OCI-LY7 (cell line): Measurements from ENCODE around the gene SLC25A6. TPM values are rescaled to one million over a fixed set of nuclear protein-coding genes. Genes with fewer than 3 reads are reported as not detected.
"Not testable (repeated sequence)": the region's sequence is repeated elsewhere in the genome, so short reads cannot be mapped to it uniquely, and the experiment has no call there.

Experiments
- BruUV-seq: library from RNA; stranded (reverse); fragments of 400-500 nt; replicated peaks from 2 replicates; lab custom pipeline; 2021; lab: Mats Ljungman, UMichigan
- CTCF ChIA-PET: fragments of 300-600 bp; sonication (Branson Sonifier 250); formaldehyde crosslinking; loops from one replicate; lab custom pipeline; 2022; ENCODE audit warnings: antibody characterized with exemption; ENCODE audit not compliant: unreplicated experiment; lab: Charles Lee
- POLR2A ChIA-PET: fragments of 300-600 bp; sonication (Branson Sonifier 250); formaldehyde crosslinking; loops from one replicate; lab custom pipeline; 2022; ENCODE audit warnings: antibody characterized with exemption; lab: Charles Lee
- DNase-seq: peaks from one replicate; pipeline ENCODE4 v3.0.0-alpha.2; 2015; ENCODE audit warnings: low spot score
- H2AFZ ChIP-seq: fragments of 200-600 bp; sonication (generic), shearing (Covaris generic); 2 replicates; pipeline ENCODE4 v1.6.1; 2014; ENCODE audit warnings: mild to moderate bottlenecking, antibody characterized with exemption, low read length, moderate library complexity
- H3K27ac ChIP-seq: fragments of 200-600 bp; sonication (generic); 2 replicates; pipeline ENCODE4 v1.5.1; 2014; ENCODE audit warnings: mixed run types, low read depth, mild to moderate bottlenecking, moderate library complexity, low read length, inconsistent platforms; ENCODE audit not compliant: poor library complexity, severe bottlenecking
- H3K36me3 ChIP-seq: fragments of 200-600 bp; sonication (generic); 2 replicates; pipeline ENCODE4 v1.6.1; 2014; ENCODE audit warnings: mild to moderate bottlenecking, antibody characterized with exemption, low read length, moderate library complexity, mixed read lengths; ENCODE audit not compliant: insufficient read depth
- H3K4me1 ChIP-seq: fragments of 200-600 bp; sonication (generic); 2 replicates; pipeline ENCODE4 v1.5.1; 2014; ENCODE audit warnings: mild to moderate bottlenecking, low read length; ENCODE audit not compliant: insufficient read depth, poor library complexity, severe bottlenecking
- H3K4me2 ChIP-seq: fragments of 200-600 bp; sonication (generic); 2 replicates; pipeline ENCODE4 v1.6.1; 2014; ENCODE audit warnings: mild to moderate bottlenecking, low read length
- H3K4me3 ChIP-seq: fragments of 200-600 bp; sonication (generic); 2 replicates; pipeline ENCODE4 v1.5.1; 2014; ENCODE audit warnings: mild to moderate bottlenecking, low read depth, low read length; ENCODE audit not compliant: poor library complexity, severe bottlenecking
- H3K79me2 ChIP-seq: fragments of 200-600 bp; sonication (generic); 2 replicates; pipeline ENCODE4 v1.6.1; 2016; ENCODE audit warnings: low read depth, mild to moderate bottlenecking, low read length, moderate library complexity, mixed read lengths; ENCODE audit not compliant: insufficient read depth
- H3K9me2 ChIP-seq: fragments of 200-600 bp; sonication (generic); 2 replicates; pipeline ENCODE4 v1.6.1; 2016; ENCODE audit warnings: mild to moderate bottlenecking, low read length, mixed read lengths; ENCODE audit not compliant: insufficient read depth
- H3K9me3 ChIP-seq: fragments of 200-600 bp; sonication (generic); 2 replicates; pipeline ENCODE4 v1.6.1; 2014; ENCODE audit warnings: mild to moderate bottlenecking, mixed run types, low read length, mixed read lengths
- H4K20me1 ChIP-seq: fragments of 200-600 bp; sonication (generic); 2 replicates; pipeline ENCODE4 v1.6.1; 2014; ENCODE audit warnings: mild to moderate bottlenecking, antibody characterized with exemption, low read length, moderate library complexity, mixed read lengths; ENCODE audit not compliant: insufficient read depth
- CTCF ChIP-seq: fragments of 200-600 bp; sonication (generic); conservative IDR thresholded peaks from 2 replicates; pipeline ENCODE4 v1.5.1; 2014; ENCODE audit warnings: mild to moderate bottlenecking, antibody characterized with exemption, low read length, moderate library complexity, mixed read lengths
- EZH2phosphoT487 ChIP-seq: fragments of 200-600 bp; sonication (generic); IDR thresholded peaks from 2 replicates; pipeline ENCODE4 v1.6.1; 2018; ENCODE audit warnings: low read depth, borderline replicate concordance, mild to moderate bottlenecking, mixed run types, antibody characterized with exemption, low read length, moderate library complexity, mixed read lengths
- intact Hi-C: fragments of 100-400 bp; cut with micrococcal nuclease; formaldehyde crosslinking; loops from one replicate; pipeline ENCODE4 v1.10.0; 2022; ENCODE audit not compliant: unreplicated experiment
- total RNA-seq, 2 experiments: library from RNA; depleted of rRNA in 1 of 2; stranded (reverse); fragments of >200 nt in 1 of 2; shearing (Covaris generic) in 1 of 2; gene quantifications; 2 replicates each; pipeline ENCODE4 v1.2.3, GENCODE V29; 2014 to 2022

SLC25A6 gene
- total RNA-seq, 2 experiments from 2014 or later: 196 to 444 TPM

GRCh38 chrX:1407035-1407434 lies 15.1 kb upstream of the SLC25A6 start:
- no peak overlapping the region for H3K4me3 ChIP-seq
- no peak for TF ChIP-seq CTCF
- TF ChIP-seq EZH2phosphoT487: no peak
- BruUV-seq: no TSS peak
- no peaks in the 10 kb centered on the region for H3K9me2 ChIP-seq
- DNase-seq: no peak
- H2AFZ ChIP-seq: no peak overlapping the region
- no peaks in the 10 kb centered on the region for H4K20me1 ChIP-seq
- H3K4me2 ChIP-seq: no peak overlapping the region
- H3K9me3 ChIP-seq: no peaks in the 10 kb centered on the region
- POLR2A ChIA-PET: no interaction called here
- H3K27ac ChIP-seq: no peak overlapping the region
- CTCF ChIA-PET: no interaction called here
- H3K4me1 ChIP-seq: no peaks in the 10 kb centered on the region
- H3K36me3 ChIP-seq: peaks cover 72% of the 10 kb centered on the region
- intact Hi-C loops: no loop called here
- H3K79me2 ChIP-seq: no peaks in the 10 kb centered on the region

- H4K20me1 ChIP-seq, H3K27ac ChIP-seq, H3K4me1 ChIP-seq, H3K79me2 ChIP-seq, H3K4me2 ChIP-seq, DNase-seq, H3K9me3 ChIP-seq, intact Hi-C loops, POLR2A ChIA-PET, H3K9me2 ChIP-seq, CTCF ChIA-PET, H3K4me3 ChIP-seq, H2AFZ ChIP-seq: not testable (repeated sequence)
- TSS peak; percentile 45 for BruUV-seq
- peaks cover 73% of the 10 kb centered on the region for H3K36me3 ChIP-seq
These were observed 13.9 kb upstream of the SLC25A6 start for GRCh38 chrX:1405769-1406168.

- BruUV-seq, H3K79me2 ChIP-seq, H3K27ac ChIP-seq, DNase-seq, CTCF ChIA-PET, H3K4me2 ChIP-seq, H2AFZ ChIP-seq, H4K20me1 ChIP-seq, POLR2A ChIA-PET, H3K4me3 ChIP-seq, H3K4me1 ChIP-seq, H3K9me3 ChIP-seq, H3K9me2 ChIP-seq, intact Hi-C loops: not testable (repeated sequence)
- H3K36me3 ChIP-seq: peaks cover 88% of the 10 kb centered on the region
These were observed 12.0 kb upstream of the SLC25A6 start for GRCh38 chrX:1403867-1404266.

GRCh38 chrX:1403228-1403627 lies 11.3 kb upstream of the SLC25A6 start:
- no peaks in the 10 kb centered on the region for H3K9me3 ChIP-seq
- H3K9me2 ChIP-seq: no peaks in the 10 kb centered on the region
- no peak for DNase-seq
- H4K20me1 ChIP-seq: no peaks in the 10 kb centered on the region
- H3K4me2 ChIP-seq: no peak overlapping the region
- H2AFZ ChIP-seq: no peak overlapping the region
- intact Hi-C loops: no loop called here
- H3K36me3 ChIP-seq: peaks cover 94% of the 10 kb centered on the region
- no peak for TF ChIP-seq CTCF
- TF ChIP-seq EZH2phosphoT487: no peak
- no peaks in the 10 kb centered on the region for H3K4me1 ChIP-seq
- CTCF ChIA-PET: no interaction called here
- no peak overlapping the region for H3K4me3 ChIP-seq
- no TSS peak for BruUV-seq
- no peaks in the 10 kb centered on the region for H3K79me2 ChIP-seq
- POLR2A ChIA-PET: no interaction called here
- no peak overlapping the region for H3K27ac ChIP-seq
